Neural progenitor cell (in vitro differentiated cells): Measurements from ENCODE around the gene KLRC4.

Source experiments
- EZH2 ChIP-seq: fragments of 200-600 bp; sonication (generic); IDR thresholded peaks from 2 replicates; pipeline ENCODE4 v1.6.1; 2017; ENCODE audit warnings: antibody characterized with exemption, mild to moderate bottlenecking, moderate library complexity
- EZH2phosphoT487 ChIP-seq: fragments of 200-600 bp; sonication (generic); IDR thresholded peaks from 2 replicates; pipeline ENCODE4 v1.6.1; 2017; ENCODE audit warnings: antibody characterized with exemption
- TF ChIP-seq, protein P1 (sequence below): fragments of 200-600 bp; sonication (generic); IDR thresholded peaks from 2 replicates; pipeline ENCODE4 v1.5.1; 2017; ENCODE audit warnings: antibody characterized with exemption, mild to moderate bottlenecking

GRCh38 chr12:10400829-10401228 is 8.7 kb downstream of the KLRC4 start:
- TF ChIP-seq EZH2phosphoT487 (no peak), EZH2 (no peak)
- TF ChIP-seq, protein P1, sequence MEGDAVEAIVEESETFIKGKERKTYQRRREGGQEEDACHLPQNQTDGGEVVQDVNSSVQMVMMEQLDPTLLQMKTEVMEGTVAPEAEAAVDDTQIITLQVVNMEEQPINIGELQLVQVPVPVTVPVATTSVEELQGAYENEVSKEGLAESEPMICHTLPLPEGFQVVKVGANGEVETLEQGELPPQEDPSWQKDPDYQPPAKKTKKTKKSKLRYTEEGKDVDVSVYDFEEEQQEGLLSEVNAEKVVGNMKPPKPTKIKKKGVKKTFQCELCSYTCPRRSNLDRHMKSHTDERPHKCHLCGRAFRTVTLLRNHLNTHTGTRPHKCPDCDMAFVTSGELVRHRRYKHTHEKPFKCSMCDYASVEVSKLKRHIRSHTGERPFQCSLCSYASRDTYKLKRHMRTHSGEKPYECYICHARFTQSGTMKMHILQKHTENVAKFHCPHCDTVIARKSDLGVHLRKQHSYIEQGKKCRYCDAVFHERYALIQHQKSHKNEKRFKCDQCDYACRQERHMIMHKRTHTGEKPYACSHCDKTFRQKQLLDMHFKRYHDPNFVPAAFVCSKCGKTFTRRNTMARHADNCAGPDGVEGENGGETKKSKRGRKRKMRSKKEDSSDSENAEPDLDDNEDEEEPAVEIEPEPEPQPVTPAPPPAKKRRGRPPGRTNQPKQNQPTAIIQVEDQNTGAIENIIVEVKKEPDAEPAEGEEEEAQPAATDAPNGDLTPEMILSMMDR = no peak
